Activated CD4-positive, alpha-beta T cell treated with anti-CD3 and anti-CD28 coated beads, Interleukin-2, amount 10 ng/mL, durations not matched to agents 24 days and 14 days (primary cell): ENCODE results near the gene SNRNP48. TPM values are rescaled to one million over a fixed set of nuclear protein-coding genes. Genes with fewer than 3 reads are reported as not detected.

Experiments
- DNase-seq: peaks from one replicate; pipeline ENCODE4 v3.0.0; 2022
- H3K27ac Mint-ChIP-seq: one replicate; pipeline ENCODE4 v1.8.0; 2022; ENCODE audit warnings: mild to moderate bottlenecking, mixed read lengths
- H3K27me3 Mint-ChIP-seq: one replicate; pipeline ENCODE4 v1.8.0; 2022; ENCODE audit warnings: mixed read lengths
- H3K36me3 Mint-ChIP-seq: one replicate; pipeline ENCODE4 v1.8.0; 2022; ENCODE audit warnings: low read depth, mild to moderate bottlenecking, mixed read lengths
- H3K4me1 Mint-ChIP-seq: one replicate; pipeline ENCODE4 v1.8.0; 2021; ENCODE audit warnings: mixed read lengths
- H3K4me3 Mint-ChIP-seq: one replicate; pipeline ENCODE4 v1.8.0; 2022; ENCODE audit warnings: mild to moderate bottlenecking, moderate library complexity, mixed read lengths
- H3K9me3 Mint-ChIP-seq: one replicate; pipeline ENCODE4 v1.8.0; 2021; ENCODE audit warnings: mixed read lengths
- intact Hi-C: fragments of 100-400 bp; cut with micrococcal nuclease; formaldehyde crosslinking; loops from one replicate; pipeline ENCODE4 v1.15.1; 2023
- total RNA-seq: library from RNA; stranded (reverse); gene quantifications from 2 replicates; pipeline ENCODE4 v1.2.3, GENCODE V29; 2022

SNRNP48 gene
- total RNA-seq, 1 donor from 2014 or later, result 18.4 TPM

- no peak overlapping the region for H3K4me3 Mint-ChIP-seq
- intact Hi-C loops, result loop anchor here (10.0 kb wide), 1 partner anchor 177 kb away; the partner anchor contains the start of gene BMP6
- DNase-seq, result no peak
- H3K36me3 Mint-ChIP-seq, result no peaks in the 10 kb centered on the region
- H3K9me3 Mint-ChIP-seq, result no peaks in the 10 kb centered on the region
- peaks cover 4% of the 10 kb centered on the region for H3K4me1 Mint-ChIP-seq
- peaks cover 57% of the 10 kb centered on the region for H3K27me3 Mint-ChIP-seq
- H3K27ac Mint-ChIP-seq, result no peak overlapping the region
These were observed 42.7 kb upstream of the SNRNP48 start for GRCh38 chr6:7547315-7547714.

- Mint-ChIP-seq H3K4me3 (no peak overlapping the region), H3K27ac (no peak overlapping the region), H3K27me3 (peaks cover 45% of the 10 kb centered on the region), H3K4me1 (no peaks in the 10 kb centered on the region), H3K36me3 (no peaks in the 10 kb centered on the region), H3K9me3 (no peaks in the 10 kb centered on the region)
- DNase-seq, result no peak
- intact Hi-C loops, result no loop called here
These were observed 39.6 kb upstream of the SNRNP48 start for GRCh38 chr6:7550433-7550801.

- Mint-ChIP-seq H3K9me3 (no peaks in the 10 kb centered on the region), H3K27me3 (peaks cover 37% of the 10 kb centered on the region), H3K36me3 (no peaks in the 10 kb centered on the region), H3K4me1 (no peaks in the 10 kb centered on the region), H3K27ac (no peak overlapping the region), H3K4me3 (no peak overlapping the region)
- no peak for DNase-seq
- intact Hi-C loops, result no loop called here
These were observed 35.3 kb upstream of the SNRNP48 start for GRCh38 chr6:7554533-7555275.

- no peak for DNase-seq
- no peaks in the 10 kb centered on the region for H3K4me1 Mint-ChIP-seq
- H3K27me3 Mint-ChIP-seq, result peaks cover 42% of the 10 kb centered on the region
- H3K27ac Mint-ChIP-seq, result no peak overlapping the region
- H3K36me3 Mint-ChIP-seq, result no peaks in the 10 kb centered on the region
- no peak overlapping the region for H3K4me3 Mint-ChIP-seq
- intact Hi-C loops, result no loop called here
- H3K9me3 Mint-ChIP-seq, result no peaks in the 10 kb centered on the region
These were observed 34.3 kb upstream of the SNRNP48 start for GRCh38 chr6:7555671-7556070.

- Mint-ChIP-seq H3K9me3 (no peaks in the 10 kb centered on the region), H3K27me3 (peaks cover 39% of the 10 kb centered on the region)
- intact Hi-C loops, result no loop called here
These were observed 33.4 kb upstream of the SNRNP48 start for GRCh38 chr6:7556394-7557106.

GRCh38 chr6:7557652-7558051 lies 32.3 kb upstream of the SNRNP48 start:
- no peak for DNase-seq
- Mint-ChIP-seq H3K27me3 (peaks cover 37% of the 10 kb centered on the region), H3K4me1 (no peaks in the 10 kb centered on the region), H3K4me3 (no peak overlapping the region), H3K27ac (no peak overlapping the region), H3K36me3 (no peaks in the 10 kb centered on the region), H3K9me3 (no peaks in the 10 kb centered on the region)
- intact Hi-C loops, result no loop called here

More at GRCh38 chr6:7556394-7557106, 33.4 kb upstream of the SNRNP48 start:
- Mint-ChIP-seq H3K36me3 (no peaks in the 10 kb centered on the region), H3K27ac (no peak overlapping the region), H3K4me1 (no peaks in the 10 kb centered on the region), H3K4me3 (no peak overlapping the region)
- no peak for DNase-seq

GRCh38 chr6:7558781-7559180 lies 31.2 kb upstream of the SNRNP48 start:
- no peak overlapping the region for H3K27ac Mint-ChIP-seq
- no peaks in the 10 kb centered on the region for H3K9me3 Mint-ChIP-seq
- no peaks in the 10 kb centered on the region for H3K36me3 Mint-ChIP-seq
- H3K4me3 Mint-ChIP-seq, result no peak overlapping the region
- peaks cover 39% of the 10 kb centered on the region for H3K27me3 Mint-ChIP-seq
- H3K4me1 Mint-ChIP-seq, result no peaks in the 10 kb centered on the region
- intact Hi-C loops, result no loop called here
- DNase-seq, result no peak

- no peak for DNase-seq
- H3K27me3 Mint-ChIP-seq, result peaks cover 39% of the 10 kb centered on the region
- no peak overlapping the region for H3K27ac Mint-ChIP-seq
- H3K4me3 Mint-ChIP-seq, result no peak overlapping the region
- H3K4me1 Mint-ChIP-seq, result no peaks in the 10 kb centered on the region
- intact Hi-C loops, result no loop called here
- H3K36me3 Mint-ChIP-seq, result no peaks in the 10 kb centered on the region
- H3K9me3 Mint-ChIP-seq, result no peaks in the 10 kb centered on the region
These were observed 30.8 kb upstream of the SNRNP48 start for GRCh38 chr6:7559196-7559595.

- H3K9me3 Mint-ChIP-seq, result no peaks in the 10 kb centered on the region
- H3K27me3 Mint-ChIP-seq, result peaks cover 37% of the 10 kb centered on the region
- intact Hi-C loops, result no loop called here
- no peak overlapping the region for H3K4me3 Mint-ChIP-seq
- H3K27ac Mint-ChIP-seq, result no peak overlapping the region
- H3K4me1 Mint-ChIP-seq, result no peaks in the 10 kb centered on the region
- DNase-seq, result no peak
- H3K36me3 Mint-ChIP-seq, result no peaks in the 10 kb centered on the region
These were observed 30.2 kb upstream of the SNRNP48 start for GRCh38 chr6:7559651-7560385.

GRCh38 chr6:7561153-7561964 lies 28.6 kb upstream of the SNRNP48 start:
- Mint-ChIP-seq H3K36me3 (no peaks in the 10 kb centered on the region), H3K27me3 (peaks cover 29% of the 10 kb centered on the region), H3K9me3 (no peaks in the 10 kb centered on the region), H3K4me3 (no peak overlapping the region), H3K27ac (no peak overlapping the region), H3K4me1 (no peaks in the 10 kb centered on the region)
- no peak for DNase-seq
- intact Hi-C loops, result no loop called here

- H3K27ac Mint-ChIP-seq, result no peak overlapping the region
These were observed 27.2 kb upstream of the SNRNP48 start for GRCh38 chr6:7562769-7563168.

GRCh38 chr6:7566107-7566506 lies 23.9 kb upstream of the SNRNP48 start:
- peaks cover 30% of the 10 kb centered on the region for H3K27me3 Mint-ChIP-seq
- DNase-seq, result no peak
- H3K27ac Mint-ChIP-seq, result no peak overlapping the region
- no peak overlapping the region for H3K4me3 Mint-ChIP-seq
- H3K9me3 Mint-ChIP-seq, result no peaks in the 10 kb centered on the region
- H3K4me1 Mint-ChIP-seq, result no peaks in the 10 kb centered on the region
- no peaks in the 10 kb centered on the region for H3K36me3 Mint-ChIP-seq
- intact Hi-C loops, result no loop called here

More at GRCh38 chr6:7562769-7563168, 27.2 kb upstream of the SNRNP48 start:
- Mint-ChIP-seq H3K4me1 (no peaks in the 10 kb centered on the region), H3K9me3 (no peaks in the 10 kb centered on the region), H3K4me3 (no peak overlapping the region), H3K27me3 (peaks cover 25% of the 10 kb centered on the region), H3K36me3 (no peaks in the 10 kb centered on the region)
- no peak for DNase-seq
- intact Hi-C loops, result no loop called here

- Mint-ChIP-seq H3K36me3 (no peaks in the 10 kb centered on the region), H3K4me1 (no peaks in the 10 kb centered on the region), H3K9me3 (no peaks in the 10 kb centered on the region), H3K4me3 (no peak overlapping the region), H3K27me3 (peaks cover 30% of the 10 kb centered on the region), H3K27ac (no peak overlapping the region)
- DNase-seq, result no peak
- intact Hi-C loops, result no loop called here
These were observed 23.3 kb upstream of the SNRNP48 start for GRCh38 chr6:7566617-7567173.
